Testis (tissue), 3 donors: Measurements from ENCODE around the gene DLG2. TPM values are rescaled to one million over a fixed set of nuclear protein-coding genes. Genes with fewer than 3 reads are reported as not detected.

Experiments
- DNase-seq: peaks from one replicate; pipeline ENCODE4 v3.0.0-alpha.2; 2019
- H3K27ac ChIP-seq, 2 donors: fragments of 200-600 bp; sonication (generic); one replicate each; pipeline ENCODE4 v1.5.1; 2019
- H3K27me3 ChIP-seq: fragments of 200-600 bp; sonication (generic); one replicate; pipeline ENCODE4 v1.5.1; 2019
- H3K36me3 ChIP-seq: fragments of 200-600 bp; sonication (generic); one replicate; pipeline ENCODE4 v1.5.1; 2017; ENCODE audit warnings: low read depth; ENCODE audit errors: missing control alignments
- H3K4me1 ChIP-seq: fragments of 200-600 bp; sonication (generic); one replicate; pipeline ENCODE4 v1.5.1; 2019
- H3K4me3 ChIP-seq, 2 donors: fragments of 200-600 bp; sonication (generic); one replicate each; pipeline ENCODE4 v1.5.1; 2017 to 2019
- H3K9me3 ChIP-seq: fragments of 200-600 bp; sonication (generic); one replicate; pipeline ENCODE4 v1.5.1; 2017
- POLR2A ChIP-seq: fragments of 450-650 bp; IDR thresholded peaks from one replicate; pipeline ENCODE4 v1.6.1; 2017; ENCODE audit warnings: antibody characterized with exemption, mild to moderate bottlenecking, moderate library complexity
- WGBS, 2 donors: methylation state at CpG; one replicate each; pipeline ENCODE4 v1.1.5; 2018; 5-methylcytosine and 5-hydroxymethylcytosine counted together
- intact Hi-C: fragments of 100-400 bp; cut with DNase I; formaldehyde crosslinking; loops from one replicate; pipeline ENCODE4 v1.15.1; 2023; ENCODE audit warnings: low total_unique reads
- polyA plus RNA-seq: library from polyadenylated mRNA; stranded (reverse); fragments of 350-450 nt; fragmentation: Illumina TruSeq; extraction: RNeasy Lipid Tissue Mini Kit (QIAGEN cat#74804); gene quantifications from one replicate; pipeline ENCODE4 v1.2.3, GENCODE V29; 2014; ENCODE audit warnings: low read depth, low replicate concordance; ENCODE audit not compliant: insufficient read depth
- total RNA-seq, 2 donors: library from RNA; depleted of rRNA; stranded (reverse); fragments of >200 nt; gene quantifications; one replicate each; pipeline ENCODE4 v1.2.3, GENCODE V29; 2016
- TF ChIP-seq, protein P1 (sequence below), 3 experiments: fragments of 450-650 bp in 2 of 3; fragments of 200-600 bp in 1 of 3; sonication (generic) in 1 of 3; IDR thresholded peaks; one replicate each; pipeline ENCODE4 v1.5.1; 2016 to 2019; ENCODE audit warnings: antibody characterized with exemption in 3 of 3, mild to moderate bottlenecking in 2 of 3, moderate library complexity in 1 of 3

The DLG2 gene
- total and polyA plus RNA-seq, 3 donors from 2014 or later = 13.8 to 23.0 (median 14.1) TPM

DNA sequence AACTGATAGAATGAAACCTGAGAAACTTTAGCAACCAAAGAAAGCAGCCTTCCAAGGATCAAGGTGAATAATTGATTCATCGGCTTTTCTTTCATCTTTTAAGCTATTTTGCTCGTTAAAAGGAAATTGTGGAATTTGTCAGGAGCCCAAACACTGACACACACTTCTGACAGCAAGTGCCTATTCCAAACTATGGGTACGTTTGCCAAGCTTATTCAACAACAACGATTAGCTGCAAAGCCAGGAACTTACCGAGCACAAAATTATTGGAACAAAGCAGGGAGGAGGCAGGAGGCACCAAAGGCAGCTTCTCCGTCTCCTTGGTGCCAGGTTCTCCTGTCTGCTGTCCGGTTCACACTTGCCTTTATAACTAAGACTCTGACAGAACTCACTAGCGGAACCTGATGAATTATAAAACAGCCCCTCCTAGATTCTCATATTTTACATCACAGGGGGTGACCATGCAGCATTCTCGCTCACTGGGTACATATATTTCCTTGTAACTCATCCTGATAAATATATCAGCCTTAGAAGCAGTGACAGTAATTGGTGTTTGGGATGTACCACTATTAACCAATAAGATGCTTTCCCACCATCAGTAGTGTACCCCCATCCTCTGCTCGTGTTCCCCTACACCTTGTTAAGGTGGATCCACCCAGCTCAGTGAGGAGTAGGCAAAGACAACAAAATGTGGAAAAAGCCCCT is 1945.1 kb downstream of the DLG2 start:
- H3K27ac ChIP-seq = no peak overlapping the region
- no peaks in the 10 kb centered on the region for H3K36me3 ChIP-seq
- WGBS, 2 donors = 60 to 69% methylated on average over 10 of the region's 10 CpGs
- no peak for TF ChIP-seq POLR2A
- TF ChIP-seq, protein P1, sequence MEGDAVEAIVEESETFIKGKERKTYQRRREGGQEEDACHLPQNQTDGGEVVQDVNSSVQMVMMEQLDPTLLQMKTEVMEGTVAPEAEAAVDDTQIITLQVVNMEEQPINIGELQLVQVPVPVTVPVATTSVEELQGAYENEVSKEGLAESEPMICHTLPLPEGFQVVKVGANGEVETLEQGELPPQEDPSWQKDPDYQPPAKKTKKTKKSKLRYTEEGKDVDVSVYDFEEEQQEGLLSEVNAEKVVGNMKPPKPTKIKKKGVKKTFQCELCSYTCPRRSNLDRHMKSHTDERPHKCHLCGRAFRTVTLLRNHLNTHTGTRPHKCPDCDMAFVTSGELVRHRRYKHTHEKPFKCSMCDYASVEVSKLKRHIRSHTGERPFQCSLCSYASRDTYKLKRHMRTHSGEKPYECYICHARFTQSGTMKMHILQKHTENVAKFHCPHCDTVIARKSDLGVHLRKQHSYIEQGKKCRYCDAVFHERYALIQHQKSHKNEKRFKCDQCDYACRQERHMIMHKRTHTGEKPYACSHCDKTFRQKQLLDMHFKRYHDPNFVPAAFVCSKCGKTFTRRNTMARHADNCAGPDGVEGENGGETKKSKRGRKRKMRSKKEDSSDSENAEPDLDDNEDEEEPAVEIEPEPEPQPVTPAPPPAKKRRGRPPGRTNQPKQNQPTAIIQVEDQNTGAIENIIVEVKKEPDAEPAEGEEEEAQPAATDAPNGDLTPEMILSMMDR (IDR thresholded peaks at IDR 0.05) = no peak
- no peak overlapping the region for H3K4me3 ChIP-seq
- DNase-seq = no peak
- no peaks in the 10 kb centered on the region for H3K9me3 ChIP-seq
- no peaks in the 10 kb centered on the region for H3K27me3 ChIP-seq
- intact Hi-C loops = no loop called here
- H3K4me1 ChIP-seq = no peaks in the 10 kb centered on the region

DNA sequence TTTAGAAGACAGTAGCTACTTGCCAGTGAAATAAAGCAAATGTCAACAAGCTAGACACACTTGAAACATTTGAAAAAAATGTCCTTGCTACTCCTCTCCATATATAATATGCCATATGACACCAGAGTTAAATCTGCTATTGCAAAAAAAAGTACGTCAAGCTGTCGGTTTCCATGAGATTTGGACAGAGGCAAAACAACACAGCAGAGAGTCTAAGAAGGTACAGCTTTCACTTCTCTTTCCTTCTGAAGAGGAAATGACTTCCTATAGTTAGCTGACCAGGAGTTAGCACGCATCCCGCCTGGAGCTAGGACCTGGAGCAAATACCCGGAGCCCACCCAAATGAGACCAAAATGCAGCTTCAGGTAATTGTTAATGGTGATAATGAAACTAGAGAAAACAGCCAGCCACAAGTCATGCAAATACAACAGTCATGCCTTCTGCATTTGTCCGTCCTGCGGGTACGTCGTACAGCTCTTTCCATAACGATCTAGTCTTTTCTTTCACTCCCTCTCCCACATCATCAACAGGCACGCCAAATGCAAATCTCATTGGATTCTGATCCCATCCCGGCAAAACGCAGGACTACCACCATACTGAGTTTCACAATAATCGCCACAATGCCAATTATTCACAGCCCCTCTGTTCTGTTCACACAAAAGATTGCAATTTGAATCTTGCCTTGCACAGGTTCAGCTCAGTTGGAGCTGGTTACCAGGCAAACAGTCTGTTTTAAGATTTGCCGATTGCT is 1945.9 kb downstream of the DLG2 start:
- H3K27me3 ChIP-seq = no peaks in the 10 kb centered on the region
- no peaks in the 10 kb centered on the region for H3K4me1 ChIP-seq
- TF ChIP-seq POLR2A = no peak
- TF ChIP-seq, protein P1 (IDR thresholded peaks at IDR 0.05) = no peak
- no peak overlapping the region for H3K27ac ChIP-seq
- no peaks in the 10 kb centered on the region for H3K9me3 ChIP-seq
- DNase-seq = no peak
- intact Hi-C loops = no loop called here
- no peaks in the 10 kb centered on the region for H3K36me3 ChIP-seq
- H3K4me3 ChIP-seq = no peak overlapping the region
- WGBS, 2 donors = 50 to 68% methylated on average over 15 of the region's 15 CpGs

DNA sequence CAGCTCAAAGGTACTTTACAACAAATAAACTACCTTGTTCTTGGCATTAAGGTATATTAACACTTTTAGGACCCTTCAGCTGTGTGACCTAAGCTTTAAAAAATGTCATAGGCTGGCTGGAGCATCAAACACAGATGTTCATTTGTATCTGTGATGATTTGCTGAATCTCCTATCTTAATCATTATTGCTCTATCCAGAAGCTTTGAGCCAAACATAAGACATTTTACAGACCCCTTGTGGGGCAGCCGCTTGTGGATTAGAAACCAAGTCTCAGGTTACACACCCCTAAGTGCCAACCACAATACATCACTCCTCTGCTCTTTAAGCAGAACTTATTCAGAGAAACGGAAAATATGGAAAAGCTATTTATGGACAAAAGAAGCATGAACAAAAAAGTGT is 1946.8 kb downstream of the DLG2 start:
- Histone ChIP-seq H3K36me3 (no peaks in the 10 kb centered on the region), H3K27ac (no peak overlapping the region), H3K27me3 (no peaks in the 10 kb centered on the region), H3K4me3 (no peak overlapping the region), H3K9me3 (no peaks in the 10 kb centered on the region), H3K4me1 (no peaks in the 10 kb centered on the region)
- WGBS, 2 donors = 48 to 49% methylated on average over 2 of the region's 2 CpGs
- DNase-seq = no peak
- TF ChIP-seq, protein P1 (IDR thresholded peaks at IDR 0.05) = no peak
- no peak for TF ChIP-seq POLR2A
- intact Hi-C loops = no loop called here

DNA sequence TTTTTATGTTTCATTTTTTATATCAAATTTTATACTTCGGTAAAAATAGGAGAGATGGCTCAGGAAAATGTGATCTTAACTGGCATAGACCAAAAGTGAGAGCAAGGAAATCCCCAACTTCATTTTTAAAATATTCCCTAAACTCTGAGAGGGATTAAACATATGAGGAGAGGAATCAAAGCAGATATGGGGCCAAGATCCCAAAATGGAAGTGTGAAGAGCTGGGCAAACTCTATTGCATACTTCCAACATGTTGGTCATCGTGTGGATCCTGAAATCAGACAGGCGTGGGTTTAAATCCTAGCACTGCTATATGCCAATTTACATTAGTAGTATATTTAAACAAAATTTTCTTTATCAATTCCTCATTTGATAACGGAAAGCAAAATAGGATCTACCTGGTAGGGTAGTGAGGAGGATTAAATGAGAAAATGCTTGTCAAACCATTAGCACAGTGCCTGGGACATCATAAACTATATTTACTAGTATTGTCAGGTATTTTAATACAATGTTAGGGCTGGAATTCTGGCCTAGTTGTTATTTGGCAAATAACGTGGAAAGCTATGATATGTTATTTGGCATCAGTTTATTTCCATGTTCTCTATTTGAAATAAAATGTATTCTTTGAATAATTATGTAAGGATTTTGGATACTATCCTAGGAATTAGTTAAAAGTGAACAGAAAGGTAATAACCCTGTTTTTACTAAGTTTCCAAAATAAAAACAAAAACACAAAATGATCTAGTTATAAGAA is 1948.1 kb downstream of the DLG2 start:
- no peak overlapping the region for H3K4me3 ChIP-seq

More for the DNA sequence above, 1948.1 kb downstream of the DLG2 start:
- no peaks in the 10 kb centered on the region for H3K36me3 ChIP-seq
- no peaks in the 10 kb centered on the region for H3K4me1 ChIP-seq
- no peak for DNase-seq
- intact Hi-C loops = no loop called here
- no peaks in the 10 kb centered on the region for H3K27me3 ChIP-seq
- no peaks in the 10 kb centered on the region for H3K9me3 ChIP-seq
- H3K27ac ChIP-seq = no peak overlapping the region
- TF ChIP-seq POLR2A = no peak
- TF ChIP-seq, protein P1 (IDR thresholded peaks at IDR 0.05) = no peak
- whole genome bisulfite sequencing, 2 donors = 83 to 85% methylated on average over 5 of the region's 5 CpGs
